ENCODE results near the gene NOD2.

GRCh38 chr16:50741225-50741780 is 47.9 kb downstream of the NOD2 start:
- TF ChIP-seq, protein P1, sequence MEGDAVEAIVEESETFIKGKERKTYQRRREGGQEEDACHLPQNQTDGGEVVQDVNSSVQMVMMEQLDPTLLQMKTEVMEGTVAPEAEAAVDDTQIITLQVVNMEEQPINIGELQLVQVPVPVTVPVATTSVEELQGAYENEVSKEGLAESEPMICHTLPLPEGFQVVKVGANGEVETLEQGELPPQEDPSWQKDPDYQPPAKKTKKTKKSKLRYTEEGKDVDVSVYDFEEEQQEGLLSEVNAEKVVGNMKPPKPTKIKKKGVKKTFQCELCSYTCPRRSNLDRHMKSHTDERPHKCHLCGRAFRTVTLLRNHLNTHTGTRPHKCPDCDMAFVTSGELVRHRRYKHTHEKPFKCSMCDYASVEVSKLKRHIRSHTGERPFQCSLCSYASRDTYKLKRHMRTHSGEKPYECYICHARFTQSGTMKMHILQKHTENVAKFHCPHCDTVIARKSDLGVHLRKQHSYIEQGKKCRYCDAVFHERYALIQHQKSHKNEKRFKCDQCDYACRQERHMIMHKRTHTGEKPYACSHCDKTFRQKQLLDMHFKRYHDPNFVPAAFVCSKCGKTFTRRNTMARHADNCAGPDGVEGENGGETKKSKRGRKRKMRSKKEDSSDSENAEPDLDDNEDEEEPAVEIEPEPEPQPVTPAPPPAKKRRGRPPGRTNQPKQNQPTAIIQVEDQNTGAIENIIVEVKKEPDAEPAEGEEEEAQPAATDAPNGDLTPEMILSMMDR (conservative IDR thresholded peaks at IDR 0.05) = no peak
- TF ChIP-seq ZFX (IDR thresholded peaks at IDR 0.05) = no peak

All from C4-2B (cell line).